Tibial artery (tissue), 4 donors: ENCODE data around the gene RIMS4.

Experiments
- DNase-seq, 2 donors: peaks; one replicate each; pipeline ENCODE4 v3.0.0-alpha.2; 2019
- H3K27ac ChIP-seq, 2 donors: fragments of 200-600 bp; sonication (generic) in 1 of 2; 1 replicate in 1 of 2; 2 replicates in 1 of 2; pipeline ENCODE4 v1.5.1; 2018 to 2019; ENCODE audit warnings: mild to moderate bottlenecking in 1 of 2
- H3K27me3 ChIP-seq, 2 donors: fragments of 200-600 bp; sonication (generic) in 1 of 2; one replicate each; pipeline versions ENCODE4 v1.5.1 to v1.6.0; 2016 to 2019
- H3K36me3 ChIP-seq, 3 donors: fragments of 200-600 bp; sonication (generic) in 2 of 3; one replicate each; pipeline ENCODE4 v1.5.1; 2016 to 2019; ENCODE audit warnings: mild to moderate bottlenecking in 2 of 3
- H3K4me1 ChIP-seq, 4 donors: fragments of 200-600 bp; sonication (generic) in 2 of 4; 1 replicate in 3 of 4; 2 replicates in 1 of 4; pipeline ENCODE4 v1.5.1; 2016 to 2019
- H3K4me3 ChIP-seq, 2 donors: fragments of 200-600 bp; sonication (generic) in 1 of 2; 1 replicate in 1 of 2; 2 replicates in 1 of 2; pipeline ENCODE4 v1.5.1; 2018 to 2019; ENCODE audit warnings: mild to moderate bottlenecking in 2 of 2
- H3K9me3 ChIP-seq, 3 donors: fragments of 200-600 bp; sonication (generic) in 1 of 3; one replicate each; pipeline ENCODE4 v1.5.1; 2016 to 2019
- intact Hi-C: fragments of 100-400 bp; cut with DNase I; formaldehyde crosslinking; loops from one replicate; pipeline ENCODE4 v1.15.0; 2023; ENCODE audit warnings: low total_unique reads
- TF ChIP-seq, protein P1 (sequence below), 2 experiments: fragments of 200-600 bp in 1 of 2; fragments of 450-650 bp in 1 of 2; IDR thresholded peaks; one replicate each; pipeline ENCODE4 v1.5.1; 2017 to 2019; ENCODE audit warnings: antibody characterized with exemption in 2 of 2, mild to moderate bottlenecking in 1 of 2, moderate library complexity in 1 of 2

RIMS4 gene

DNA sequence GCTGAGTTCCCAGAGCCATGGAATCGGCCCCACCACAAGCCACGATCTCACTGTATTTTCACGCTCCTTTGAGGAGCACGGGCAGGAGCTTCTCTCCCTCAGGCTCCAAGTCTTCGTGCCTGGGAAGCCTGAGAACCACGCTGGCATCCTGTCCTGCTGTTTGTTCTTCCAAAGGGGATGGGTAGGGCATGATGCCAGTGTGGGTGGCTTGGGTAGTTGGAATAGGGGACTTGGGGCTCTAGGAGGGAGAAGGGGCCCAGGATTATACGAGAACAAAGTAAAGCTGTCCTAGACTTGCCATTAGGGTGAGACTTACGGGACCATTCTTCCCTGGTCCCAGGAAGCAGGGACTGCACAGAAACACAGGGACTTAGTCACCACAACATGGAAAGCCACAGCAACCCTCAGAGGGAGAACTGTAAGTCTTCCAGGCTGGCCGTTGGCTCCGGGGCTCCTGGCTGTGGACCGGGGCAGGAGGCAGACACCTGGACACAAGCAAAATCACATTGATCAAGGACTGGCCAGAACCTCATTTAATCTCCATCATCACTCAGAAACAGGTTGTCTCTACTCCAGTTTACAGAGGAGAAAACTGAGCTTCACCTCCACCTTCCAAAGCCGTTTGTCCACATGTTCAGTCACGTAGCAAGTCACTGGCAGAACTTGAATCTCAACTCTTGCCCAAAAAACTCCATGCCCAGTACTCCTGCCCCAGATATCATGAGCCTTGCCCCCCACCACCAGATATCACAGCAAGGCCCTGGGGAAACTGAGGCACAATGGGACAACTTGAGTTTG is 93.8 kb downstream of the RIMS4 start:
- Histone ChIP-seq H3K9me3 (no peaks in the 10 kb centered on the region), H3K4me3 (peak overlapping the region; percentile 54), H3K27ac (peak overlapping the region; percentile 87 to 96), H3K4me1 (peaks cover 5 to 98% (median 65%) of the 10 kb centered on the region in 4 donors), H3K27me3 (no peaks in the 10 kb centered on the region), H3K36me3 (peaks cover 0 to 18% (median 0%) of the 10 kb centered on the region in 3 donors)
- TF ChIP-seq, protein P1, sequence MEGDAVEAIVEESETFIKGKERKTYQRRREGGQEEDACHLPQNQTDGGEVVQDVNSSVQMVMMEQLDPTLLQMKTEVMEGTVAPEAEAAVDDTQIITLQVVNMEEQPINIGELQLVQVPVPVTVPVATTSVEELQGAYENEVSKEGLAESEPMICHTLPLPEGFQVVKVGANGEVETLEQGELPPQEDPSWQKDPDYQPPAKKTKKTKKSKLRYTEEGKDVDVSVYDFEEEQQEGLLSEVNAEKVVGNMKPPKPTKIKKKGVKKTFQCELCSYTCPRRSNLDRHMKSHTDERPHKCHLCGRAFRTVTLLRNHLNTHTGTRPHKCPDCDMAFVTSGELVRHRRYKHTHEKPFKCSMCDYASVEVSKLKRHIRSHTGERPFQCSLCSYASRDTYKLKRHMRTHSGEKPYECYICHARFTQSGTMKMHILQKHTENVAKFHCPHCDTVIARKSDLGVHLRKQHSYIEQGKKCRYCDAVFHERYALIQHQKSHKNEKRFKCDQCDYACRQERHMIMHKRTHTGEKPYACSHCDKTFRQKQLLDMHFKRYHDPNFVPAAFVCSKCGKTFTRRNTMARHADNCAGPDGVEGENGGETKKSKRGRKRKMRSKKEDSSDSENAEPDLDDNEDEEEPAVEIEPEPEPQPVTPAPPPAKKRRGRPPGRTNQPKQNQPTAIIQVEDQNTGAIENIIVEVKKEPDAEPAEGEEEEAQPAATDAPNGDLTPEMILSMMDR (IDR thresholded peaks at IDR 0.05), result no peak
- intact Hi-C loops, result no loop called here
- DNase-seq, result no peak

DNA sequence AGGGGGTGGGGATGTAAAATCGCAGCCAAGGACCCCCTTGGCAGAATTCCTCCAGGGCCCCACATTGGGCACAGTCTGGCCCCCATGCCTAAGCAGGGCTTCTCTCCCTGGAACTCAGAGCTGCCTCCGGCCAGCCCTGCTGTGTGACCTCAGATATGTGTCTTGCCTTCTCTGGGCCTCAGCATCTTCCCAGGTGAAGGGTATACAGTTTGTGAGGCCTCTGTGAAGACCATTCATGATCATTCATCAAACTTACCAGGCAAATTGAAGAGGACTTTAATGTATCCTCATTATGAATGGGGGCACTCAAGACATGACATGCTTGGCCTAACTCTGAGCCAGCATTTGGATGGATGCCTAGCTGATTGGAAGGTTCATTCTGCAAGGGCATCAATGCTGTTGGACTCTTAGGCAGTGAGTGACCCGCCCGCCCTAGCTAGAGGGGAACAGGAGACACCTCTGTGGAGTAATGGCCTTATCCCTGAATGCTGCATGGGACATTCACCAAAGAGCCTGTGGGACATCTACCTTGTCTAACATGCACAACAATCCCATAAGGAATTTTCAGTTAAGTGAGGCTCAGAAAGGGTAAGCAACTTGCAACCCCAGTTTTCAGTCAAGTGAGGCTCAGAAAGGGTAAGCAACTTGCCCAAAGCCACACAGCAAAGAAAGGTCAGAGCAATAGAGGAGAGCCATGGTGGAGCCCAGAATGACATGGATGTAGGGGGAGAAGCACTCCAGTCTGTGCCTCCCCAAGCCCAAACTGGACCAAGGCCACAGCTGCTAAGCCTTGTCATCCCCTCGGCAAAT is 94.6 kb downstream of the RIMS4 start:
- H3K27me3 ChIP-seq, result no peaks in the 10 kb centered on the region
- no peaks in the 10 kb centered on the region for H3K9me3 ChIP-seq
- intact Hi-C loops, result no loop called here
- TF ChIP-seq, protein P1 (IDR thresholded peaks at IDR 0.05), result no peak
- H3K27ac ChIP-seq, result peak overlapping the region; percentile 87 to 96
- H3K4me1 ChIP-seq, result peaks cover 5 to 99% (median 67%) of the 10 kb centered on the region in 4 donors
- DNase-seq, result no peak
- peaks cover 0 to 18% (median 0%) of the 10 kb centered on the region in 3 donors for H3K36me3 ChIP-seq
- H3K4me3 ChIP-seq, result peak overlapping the region; percentile 54

DNA sequence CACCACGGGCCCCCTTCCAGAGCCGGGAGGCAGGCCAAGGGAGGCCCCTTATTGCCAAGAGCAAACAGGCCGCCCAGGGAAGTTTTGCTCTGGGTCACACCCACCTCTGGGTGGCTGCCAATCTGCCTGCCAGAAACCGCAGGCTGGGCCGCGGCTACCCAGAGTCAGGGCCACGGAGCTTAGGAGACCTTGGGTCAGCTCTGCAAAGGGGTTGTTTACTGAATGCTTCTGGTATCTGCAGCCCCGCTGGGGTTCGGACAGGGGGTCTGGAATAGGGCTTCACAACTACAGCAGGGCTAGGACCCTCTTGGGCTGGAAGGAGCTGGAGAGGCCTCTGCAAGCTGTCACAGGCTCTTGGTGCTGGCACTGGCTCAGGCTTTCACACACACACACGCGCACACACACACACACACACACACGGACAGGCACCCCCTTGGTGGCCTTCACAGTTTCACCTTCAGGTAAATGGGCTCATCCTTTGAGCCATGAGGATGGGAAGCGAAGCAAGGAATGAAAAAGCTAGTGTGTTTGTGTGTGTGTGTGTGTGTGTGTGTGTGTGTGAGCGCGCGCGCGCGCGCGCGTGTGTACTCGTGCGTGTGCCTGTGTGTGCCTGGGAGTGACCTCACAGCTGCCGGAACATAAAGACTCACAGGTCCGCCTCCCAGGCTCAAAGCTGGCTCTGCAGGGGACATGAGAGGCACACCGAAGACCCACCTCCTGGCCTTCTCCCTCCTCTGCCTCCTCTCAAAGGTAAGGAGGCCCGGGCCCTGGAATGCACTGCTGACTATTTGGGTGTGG is 95.4 kb downstream of the RIMS4 start, which contains the start of gene CCN5:
Gene CCN5, plus strand, starts transcription at position 669 of the 798 bp plus-strand sequence. Its CDS starts 22 bp downstream, at position 691.
- TF ChIP-seq, protein P1 (IDR thresholded peaks at IDR 0.05), result no peak
- intact Hi-C loops, result no loop called here
- DNase-seq, result peak; percentile 92 to 96
- Histone ChIP-seq H3K36me3 (peaks cover 0 to 17% (median 0%) of the 10 kb centered on the region in 3 donors), H3K27ac (peak within 1 kb of the TSS; percentile 87 to 96), H3K9me3 (no peaks in the 10 kb centered on the region), H3K4me3 (peak within 1 kb of the TSS; percentile 54), H3K27me3 (no peaks in the 10 kb centered on the region), H3K4me1 (peaks cover 5 to 94% (median 60%) of the 10 kb centered on the region in 4 donors)

DNA sequence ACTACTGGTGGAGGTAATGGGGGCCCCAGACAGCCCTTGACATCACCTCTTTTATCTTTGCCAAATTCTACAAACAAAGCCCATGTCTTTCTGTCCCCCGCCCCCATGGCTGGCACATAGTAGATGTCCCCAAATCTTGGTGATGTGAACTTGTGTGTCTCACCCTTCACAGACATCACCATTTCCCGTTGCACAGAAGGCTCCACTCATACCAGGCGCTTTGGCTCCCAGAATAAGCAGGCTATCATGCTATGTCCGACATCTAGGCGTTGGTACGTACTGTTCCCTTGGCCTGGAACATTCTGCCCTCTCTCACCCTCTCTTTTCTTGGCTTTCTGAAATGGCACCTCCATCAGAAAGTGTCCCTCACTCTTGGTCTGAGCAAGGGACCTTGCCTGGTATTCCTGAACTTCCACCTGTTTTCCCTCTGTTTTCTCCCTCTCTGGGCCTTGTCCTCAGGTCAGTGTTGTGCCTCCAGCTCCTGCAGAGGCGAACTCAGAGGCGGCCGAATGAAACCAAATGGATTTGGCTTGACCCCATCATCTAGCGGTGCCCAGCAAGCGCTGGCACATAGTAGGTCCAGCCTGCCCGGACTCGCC is 96.1 kb downstream of the RIMS4 start:
- peak; percentile 82 to 91 for DNase-seq
- TF ChIP-seq, protein P1 (IDR thresholded peaks at IDR 0.05), result no peak
- peaks cover 5 to 87% (median 53%) of the 10 kb centered on the region in 4 donors for H3K4me1 ChIP-seq
- peak overlapping the region; percentile 54 for H3K4me3 ChIP-seq
- peak overlapping the region; percentile 87 to 96 for H3K27ac ChIP-seq
- H3K27me3 ChIP-seq, result no peaks in the 10 kb centered on the region
- intact Hi-C loops, result no loop called here
- H3K9me3 ChIP-seq, result no peaks in the 10 kb centered on the region
- peaks cover 0 to 13% (median 0%) of the 10 kb centered on the region in 3 donors for H3K36me3 ChIP-seq

DNA sequence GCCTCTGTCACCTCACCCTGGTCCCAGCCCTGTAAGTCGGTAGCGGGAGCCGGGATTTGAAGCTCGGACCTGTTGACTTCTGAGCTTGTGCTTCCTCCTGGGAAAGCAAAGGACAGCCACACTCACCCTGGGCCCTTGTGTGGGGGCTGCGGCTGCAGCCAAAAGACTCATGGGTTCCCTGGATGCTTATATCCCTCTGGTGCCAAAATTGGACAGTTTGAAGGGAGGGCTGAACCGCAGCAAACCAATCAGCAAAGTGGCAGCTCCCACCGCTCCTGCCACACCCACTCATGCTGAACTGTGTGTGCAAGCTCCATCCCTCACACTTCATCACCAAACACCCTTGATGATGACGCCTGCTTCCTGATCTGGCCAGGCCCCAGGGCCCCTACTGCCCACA is 99.1 kb downstream of the RIMS4 start:
- Histone ChIP-seq H3K36me3 (no peaks in the 10 kb centered on the region), H3K27me3 (no peaks in the 10 kb centered on the region), H3K9me3 (no peaks in the 10 kb centered on the region), H3K27ac (peak overlapping the region; percentile 87 to 96), H3K4me1 (peaks cover 5 to 81% (median 38%) of the 10 kb centered on the region in 4 donors), H3K4me3 (no peak overlapping the region)
- peak in 1 of 2 donors; percentile 68 for DNase-seq
- intact Hi-C loops, result no loop called here
- TF ChIP-seq, protein P1 (IDR thresholded peaks at IDR 0.05), result no peak
